Measurements from ENCODE around the gene SHB.

GRCh38 chr9:37931592-37931991, 137.4 kb downstream of the SHB start:
- TF ChIP-seq CTCF (optimal IDR thresholded peaks at IDR 0.05 in 1 of 3, IDR thresholded peaks at IDR 0.05 in 1 of 3, conservative IDR thresholded peaks at IDR 0.05 in 1 of 3; ENCODE audit: extremely low read depth in 1 of 3, insufficient read depth in 2 of 3, low read length in 3 of 3) (no peak), EZH2 (IDR thresholded peaks at IDR 0.05; ENCODE audit: low read length) (no peak)
